SK-N-SH treated with all-trans-retinoic acid at 6 μM for 48 hours (cell line): Measurements from ENCODE around the gene GALNT1.

Source experiments
- ATAC-seq: fragments of 200-7000 bp; cut with Tn5 transposase; 3 replicates; pipeline ENCODE4 v1.9.1; 2020; ENCODE audit warnings: mild to moderate bottlenecking, moderate library complexity
- ARNTL ChIP-seq: fragments of 450-650 bp; formaldehyde crosslinking; IDR thresholded peaks from 2 replicates; pipeline ENCODE4 v1.5.0; 2020; ENCODE audit warnings: low read depth, mild to moderate bottlenecking, moderate library complexity, borderline replicate concordance
- BACH2 ChIP-seq: fragments of 250-450 bp; sonication (Bioruptor Pico); IDR thresholded peaks from 2 replicates; pipeline ENCODE4 v1.9.0; 2021; ENCODE audit warnings: mild to moderate bottlenecking, borderline replicate concordance
- CSDC2 ChIP-seq: fragments of 250-450 bp; sonication (Bioruptor Pico); IDR thresholded peaks from 2 replicates; pipeline ENCODE4 v1.5.0; 2020; ENCODE audit warnings: mild to moderate bottlenecking, moderate library complexity
- ESRRG ChIP-seq: fragments of 250-450 bp; sonication (Bioruptor Pico); IDR thresholded peaks from 2 replicates; pipeline ENCODE4 v1.6.1; 2021; ENCODE audit warnings: mild to moderate bottlenecking
- ISL1 ChIP-seq: fragments of 250-450 bp; sonication (Bioruptor Pico); IDR thresholded peaks from 2 replicates; pipeline ENCODE4 v2.1.2; 2022; ENCODE audit warnings: mild to moderate bottlenecking, moderate library complexity
- OSR1 ChIP-seq: fragments of 250-450 bp; sonication (Bioruptor Pico); IDR thresholded peaks from 2 replicates; pipeline ENCODE4 v1.8.0; 2022; ENCODE audit warnings: moderate library complexity, mild to moderate bottlenecking, inconsistent platforms
- PPARA ChIP-seq: fragments of 250-450 bp; sonication (Bioruptor Pico); IDR thresholded peaks from 2 replicates; pipeline ENCODE4 v1.5.0; 2020; ENCODE audit warnings: mild to moderate bottlenecking, borderline replicate concordance
- RARB ChIP-seq: fragments of 250-450 bp; sonication (Bioruptor Pico); IDR thresholded peaks from 2 replicates; pipeline ENCODE4 v1.8.0; 2021; ENCODE audit warnings: mild to moderate bottlenecking, moderate library complexity
- SNAI2 ChIP-seq: fragments of 250-450 bp; sonication (Bioruptor Pico); IDR thresholded peaks from 2 replicates; pipeline ENCODE4 v1.5.0; 2020; ENCODE audit warnings: mild to moderate bottlenecking, moderate library complexity
- TCF4 ChIP-seq: fragments of 250-450 bp; sonication (Bioruptor Pico); IDR thresholded peaks from 2 replicates; pipeline ENCODE4 v1.8.0; 2021; ENCODE audit warnings: mild to moderate bottlenecking, moderate library complexity, borderline replicate concordance
- TOX ChIP-seq: fragments of 250-450 bp; sonication (Bioruptor Pico); IDR thresholded peaks from 2 replicates; pipeline ENCODE4 v1.8.0; 2021; ENCODE audit warnings: mild to moderate bottlenecking, moderate library complexity, borderline replicate concordance
- ZC3H10 ChIP-seq: fragments of 250-450 bp; sonication (Bioruptor Pico); IDR thresholded peaks from 2 replicates; pipeline ENCODE4 v1.5.1; 2021; ENCODE audit warnings: mild to moderate bottlenecking, moderate library complexity
- ZFP3 ChIP-seq: fragments of 250-450 bp; sonication (Bioruptor Pico); IDR thresholded peaks from 2 replicates; pipeline ENCODE4 v1.5.0; 2020; ENCODE audit warnings: mild to moderate bottlenecking, moderate library complexity
- ZFP30 ChIP-seq: fragments of 450-650 bp; formaldehyde crosslinking; IDR thresholded peaks from 2 replicates; pipeline ENCODE4 v1.5.0; 2022; ENCODE audit warnings: mild to moderate bottlenecking, moderate library complexity
- ZNF565 ChIP-seq: fragments of 450-650 bp; formaldehyde crosslinking; conservative IDR thresholded peaks from 2 replicates; pipeline ENCODE4 v1.5.0; 2020; ENCODE audit warnings: low read depth, mild to moderate bottlenecking, moderate library complexity
- ZNF70 ChIP-seq: fragments of 450-650 bp; formaldehyde crosslinking; IDR thresholded peaks from 2 replicates; pipeline ENCODE4 v1.5.0; 2020; ENCODE audit warnings: mild to moderate bottlenecking, moderate library complexity
- ZNF8 ChIP-seq: fragments of 450-650 bp; formaldehyde crosslinking; IDR thresholded peaks from 2 replicates; pipeline ENCODE4 v1.5.0; 2020; ENCODE audit warnings: mild to moderate bottlenecking, moderate library complexity
- TF ChIP-seq, protein P1 (sequence below): fragments of 250-450 bp; sonication (Bioruptor Pico); IDR thresholded peaks from 2 replicates; pipeline ENCODE4 v1.8.0; 2021; ENCODE audit warnings: low read depth, mild to moderate bottlenecking, moderate library complexity, borderline replicate concordance
- TF ChIP-seq, protein P2 (sequence below): fragments of 250-450 bp; sonication (Bioruptor Pico); IDR thresholded peaks from 2 replicates; pipeline ENCODE4 v1.5.0; 2020; ENCODE audit warnings: mild to moderate bottlenecking, moderate library complexity
- TF ChIP-seq, protein P3 (sequence below): fragments of 250-450 bp; sonication (Bioruptor Pico); IDR thresholded peaks from 2 replicates; pipeline ENCODE4 v1.5.1; 2021; ENCODE audit warnings: mild to moderate bottlenecking, moderate library complexity
- TF ChIP-seq, protein P4 (sequence below): fragments of 250-450 bp; sonication (Bioruptor Pico); IDR thresholded peaks from 2 replicates; pipeline ENCODE4 v1.5.1; 2020; ENCODE audit warnings: low read depth, mild to moderate bottlenecking, moderate library complexity

Gene GALNT1

DNA sequence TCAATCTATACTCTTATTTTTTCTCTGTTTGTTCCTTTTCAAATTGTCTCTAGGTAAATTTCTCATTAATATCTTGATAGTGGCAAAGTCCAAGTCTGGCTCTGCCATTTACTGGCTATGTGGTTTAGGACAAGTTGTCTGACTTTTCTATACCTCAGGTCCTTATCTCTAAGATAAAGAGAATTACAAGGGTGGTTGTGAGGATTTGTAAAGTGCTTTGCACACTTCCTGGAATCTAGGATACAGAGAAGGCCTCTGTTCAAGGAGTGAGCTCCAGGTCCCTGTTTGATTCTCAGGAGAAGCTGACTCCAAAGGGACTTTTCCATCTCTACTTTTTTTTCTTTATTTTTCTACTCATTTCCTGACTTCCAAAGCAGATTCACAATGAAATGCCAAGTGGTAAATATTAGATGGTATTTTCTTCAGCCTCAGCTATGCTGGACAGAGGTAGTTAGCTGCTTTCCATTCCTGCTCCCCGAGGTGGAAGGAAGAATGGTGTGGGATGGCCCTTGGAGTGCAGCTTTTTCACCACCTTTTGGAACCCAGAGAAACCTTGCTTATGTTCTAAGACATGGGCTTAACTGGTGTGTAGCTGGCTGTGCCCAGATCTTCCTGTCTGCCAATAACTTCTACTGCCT, 90.5 kb downstream of the GALNT1 start:
- TF ChIP-seq ESRRG (no peak), ARNTL (CRISPR knock-in tag) (no peak), PPARA (CRISPR knock-in tag) (no peak), SNAI2 (CRISPR knock-in tag) (no peak), ZFP3 (CRISPR knock-in tag) (no peak), CSDC2 (CRISPR knock-in tag) (no peak)
- ATAC-seq, result peak; percentile 76

DNA sequence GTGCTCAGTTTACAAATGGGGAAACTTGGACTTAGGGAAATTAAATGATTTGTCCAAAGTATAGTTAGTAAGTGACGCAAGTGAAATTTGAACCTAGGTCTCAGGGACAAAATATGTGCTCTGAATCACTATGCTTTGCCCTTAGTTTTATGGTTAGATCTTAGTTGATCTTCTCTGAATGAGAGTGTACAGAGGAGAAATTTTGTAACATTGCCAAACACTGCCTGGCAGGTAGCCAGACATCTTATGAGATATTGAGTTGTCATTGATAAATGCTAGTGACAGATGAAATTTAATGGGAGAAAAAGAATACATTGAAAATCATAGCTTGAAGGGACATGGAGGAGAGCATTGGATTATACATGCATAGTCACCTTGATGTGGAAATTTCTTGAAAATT, 91.4 kb downstream of the GALNT1 start:
- peak; percentile 80 for ATAC-seq

DNA sequence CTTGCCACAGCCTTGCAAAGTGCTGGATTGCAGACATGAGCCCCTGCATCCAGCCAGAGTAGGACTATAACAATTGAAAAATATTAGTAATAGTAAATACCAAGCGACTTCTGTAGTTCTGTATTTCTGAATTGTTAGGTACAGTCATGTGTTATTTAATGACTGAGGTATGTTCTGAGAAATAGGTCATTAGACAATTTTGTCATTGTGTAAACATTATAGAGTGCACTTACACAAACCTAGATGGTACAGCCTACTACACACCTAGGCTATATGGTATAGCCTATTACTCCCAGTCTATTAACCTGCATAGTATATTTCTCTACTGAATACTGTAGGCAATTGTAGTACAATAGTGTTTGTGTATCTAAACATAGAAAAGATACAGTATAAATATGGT, 92.1 kb downstream of the GALNT1 start:
- ATAC-seq, result no peak

More for the DNA sequence above, 91.4 kb downstream of the GALNT1 start:
- TF ChIP-seq, protein P1, sequence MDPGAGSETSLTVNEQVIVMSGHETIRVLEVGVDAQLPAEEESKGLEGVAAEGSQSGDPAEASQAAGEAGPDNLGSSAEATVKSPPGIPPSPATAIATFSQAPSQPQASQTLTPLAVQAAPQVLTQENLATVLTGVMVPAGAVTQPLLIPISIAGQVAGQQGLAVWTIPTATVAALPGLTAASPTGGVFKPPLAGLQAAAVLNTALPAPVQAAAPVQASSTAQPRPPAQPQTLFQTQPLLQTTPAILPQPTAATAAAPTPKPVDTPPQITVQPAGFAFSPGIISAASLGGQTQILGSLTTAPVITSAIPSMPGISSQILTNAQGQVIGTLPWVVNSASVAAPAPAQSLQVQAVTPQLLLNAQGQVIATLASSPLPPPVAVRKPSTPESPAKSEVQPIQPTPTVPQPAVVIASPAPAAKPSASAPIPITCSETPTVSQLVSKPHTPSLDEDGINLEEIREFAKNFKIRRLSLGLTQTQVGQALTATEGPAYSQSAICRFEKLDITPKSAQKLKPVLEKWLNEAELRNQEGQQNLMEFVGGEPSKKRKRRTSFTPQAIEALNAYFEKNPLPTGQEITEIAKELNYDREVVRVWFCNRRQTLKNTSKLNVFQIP (CRISPR knock-in tag), result no peak
- no peak for TF ChIP-seq RARB
- no peak for TF ChIP-seq OSR1 (CRISPR knock-in tag)
- no peak for TF ChIP-seq SNAI2 (CRISPR knock-in tag)

DNA sequence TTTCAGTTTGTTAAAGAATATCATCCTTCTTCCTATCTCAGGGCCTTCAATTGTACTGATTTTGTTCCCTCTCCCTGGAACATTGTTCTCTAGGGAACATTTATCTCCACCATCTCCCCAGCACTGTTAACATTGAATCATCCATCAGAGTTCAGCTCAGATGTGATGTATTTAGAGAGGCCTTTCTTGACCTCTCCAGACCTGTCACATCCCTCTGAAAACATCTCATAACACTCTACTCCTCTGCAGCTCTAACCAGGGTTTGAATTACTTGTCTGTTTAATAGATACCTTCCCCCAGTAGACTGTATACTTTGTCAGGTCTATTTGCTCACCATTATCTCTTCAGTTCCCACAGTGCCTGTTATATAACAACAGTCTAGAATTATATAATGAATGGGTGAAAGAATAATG, 98.6 kb downstream of the GALNT1 start:
- TF ChIP-seq ZC3H10 (CRISPR knock-in tag) (no peak), ZNF565 (CRISPR knock-in tag) (no peak)
- TF ChIP-seq, protein P2, sequence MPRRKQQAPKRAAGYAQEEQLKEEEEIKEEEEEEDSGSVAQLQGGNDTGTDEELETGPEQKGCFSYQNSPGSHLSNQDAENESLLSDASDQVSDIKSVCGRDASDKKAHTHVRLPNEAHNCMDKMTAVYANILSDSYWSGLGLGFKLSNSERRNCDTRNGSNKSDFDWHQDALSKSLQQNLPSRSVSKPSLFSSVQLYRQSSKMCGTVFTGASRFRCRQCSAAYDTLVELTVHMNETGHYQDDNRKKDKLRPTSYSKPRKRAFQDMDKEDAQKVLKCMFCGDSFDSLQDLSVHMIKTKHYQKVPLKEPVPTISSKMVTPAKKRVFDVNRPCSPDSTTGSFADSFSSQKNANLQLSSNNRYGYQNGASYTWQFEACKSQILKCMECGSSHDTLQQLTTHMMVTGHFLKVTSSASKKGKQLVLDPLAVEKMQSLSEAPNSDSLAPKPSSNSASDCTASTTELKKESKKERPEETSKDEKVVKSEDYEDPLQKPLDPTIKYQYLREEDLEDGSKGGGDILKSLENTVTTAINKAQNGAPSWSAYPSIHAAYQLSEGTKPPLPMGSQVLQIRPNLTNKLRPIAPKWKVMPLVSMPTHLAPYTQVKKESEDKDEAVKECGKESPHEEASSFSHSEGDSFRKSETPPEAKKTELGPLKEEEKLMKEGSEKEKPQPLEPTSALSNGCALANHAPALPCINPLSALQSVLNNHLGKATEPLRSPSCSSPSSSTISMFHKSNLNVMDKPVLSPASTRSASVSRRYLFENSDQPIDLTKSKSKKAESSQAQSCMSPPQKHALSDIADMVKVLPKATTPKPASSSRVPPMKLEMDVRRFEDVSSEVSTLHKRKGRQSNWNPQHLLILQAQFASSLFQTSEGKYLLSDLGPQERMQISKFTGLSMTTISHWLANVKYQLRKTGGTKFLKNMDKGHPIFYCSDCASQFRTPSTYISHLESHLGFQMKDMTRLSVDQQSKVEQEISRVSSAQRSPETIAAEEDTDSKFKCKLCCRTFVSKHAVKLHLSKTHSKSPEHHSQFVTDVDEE (CRISPR knock-in tag), result no peak
- ATAC-seq, result no peak

More for the DNA sequence above, 92.1 kb downstream of the GALNT1 start:
- TF ChIP-seq ARNTL (CRISPR knock-in tag) (no peak), ZC3H10 (CRISPR knock-in tag) (no peak), ISL1 (CRISPR knock-in tag) (no peak), ZNF565 (CRISPR knock-in tag) (no peak), SNAI2 (CRISPR knock-in tag) (no peak), ZNF70 (CRISPR knock-in tag) (no peak)
- TF ChIP-seq, protein P2 (CRISPR knock-in tag), result no peak

DNA sequence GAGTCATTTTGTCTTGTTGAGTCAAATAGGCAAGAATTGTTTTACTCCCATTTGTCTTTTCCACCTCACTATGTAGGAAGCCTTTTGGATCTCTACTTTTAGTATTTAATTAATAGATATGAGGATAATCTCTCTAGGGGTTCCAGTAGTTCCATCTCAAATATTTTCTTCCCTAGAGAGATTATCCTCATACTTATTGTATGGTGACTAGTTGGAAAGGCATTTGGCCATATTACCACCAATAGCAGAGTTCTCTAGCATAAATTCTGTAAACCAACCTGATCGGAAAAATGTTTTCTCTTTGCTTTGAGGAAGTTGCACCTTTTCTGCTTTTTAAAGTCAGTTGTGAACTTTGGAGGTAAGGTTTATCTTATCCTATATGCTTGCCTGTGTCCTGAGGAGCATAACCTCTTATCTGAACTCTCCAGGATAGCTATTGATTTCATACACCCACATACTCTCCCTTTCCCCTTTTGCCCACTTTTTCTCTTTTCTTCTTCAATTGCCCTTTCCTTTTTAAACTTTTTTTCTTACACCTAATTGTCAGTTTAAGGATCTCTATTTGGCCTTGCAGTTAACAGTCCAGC, 100.8 kb downstream of the GALNT1 start:
- TF ChIP-seq, protein P3, sequence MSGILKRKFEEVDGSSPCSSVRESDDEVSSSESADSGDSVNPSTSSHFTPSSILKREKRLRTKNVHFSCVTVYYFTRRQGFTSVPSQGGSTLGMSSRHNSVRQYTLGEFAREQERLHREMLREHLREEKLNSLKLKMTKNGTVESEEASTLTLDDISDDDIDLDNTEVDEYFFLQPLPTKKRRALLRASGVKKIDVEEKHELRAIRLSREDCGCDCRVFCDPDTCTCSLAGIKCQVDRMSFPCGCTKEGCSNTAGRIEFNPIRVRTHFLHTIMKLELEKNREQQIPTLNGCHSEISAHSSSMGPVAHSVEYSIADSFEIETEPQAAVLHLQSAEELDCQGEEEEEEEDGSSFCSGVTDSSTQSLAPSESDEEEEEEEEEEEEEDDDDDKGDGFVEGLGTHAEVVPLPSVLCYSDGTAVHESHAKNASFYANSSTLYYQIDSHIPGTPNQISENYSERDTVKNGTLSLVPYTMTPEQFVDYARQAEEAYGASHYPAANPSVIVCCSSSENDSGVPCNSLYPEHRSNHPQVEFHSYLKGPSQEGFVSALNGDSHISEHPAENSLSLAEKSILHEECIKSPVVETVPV (CRISPR knock-in tag), result no peak
- TF ChIP-seq CSDC2 (CRISPR knock-in tag) (no peak), ZNF8 (no peak), ARNTL (CRISPR knock-in tag) (no peak), BACH2 (no peak), ZFP30 (CRISPR knock-in tag) (no peak), ZNF70 (CRISPR knock-in tag) (no peak), ESRRG (no peak), RARB (no peak), TCF4 (CRISPR knock-in tag) (no peak), TOX (CRISPR knock-in tag) (no peak)
- TF ChIP-seq, protein P4, sequence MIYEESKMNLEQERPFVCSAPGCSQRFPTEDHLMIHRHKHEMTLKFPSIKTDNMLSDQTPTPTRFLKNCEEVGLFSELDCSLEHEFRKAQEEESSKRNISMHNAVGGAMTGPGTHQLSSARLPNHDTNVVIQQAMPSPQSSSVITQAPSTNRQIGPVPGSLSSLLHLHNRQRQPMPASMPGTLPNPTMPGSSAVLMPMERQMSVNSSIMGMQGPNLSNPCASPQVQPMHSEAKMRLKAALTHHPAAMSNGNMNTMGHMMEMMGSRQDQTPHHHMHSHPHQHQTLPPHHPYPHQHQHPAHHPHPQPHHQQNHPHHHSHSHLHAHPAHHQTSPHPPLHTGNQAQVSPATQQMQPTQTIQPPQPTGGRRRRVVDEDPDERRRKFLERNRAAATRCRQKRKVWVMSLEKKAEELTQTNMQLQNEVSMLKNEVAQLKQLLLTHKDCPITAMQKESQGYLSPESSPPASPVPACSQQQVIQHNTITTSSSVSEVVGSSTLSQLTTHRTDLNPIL, result no peak
- TF ChIP-seq, protein P1 (CRISPR knock-in tag), result no peak
- ATAC-seq, result no peak
